G401 (cell line): ENCODE measurements around the gene MAD2L1. TPM values are rescaled to one million over a fixed set of nuclear protein-coding genes. Genes with fewer than 3 reads are reported as not detected.
"Not testable (repeated sequence)": the region's sequence is repeated elsewhere in the genome, so short reads cannot be mapped to it uniquely, and the experiment has no call there.

Experiments
- DNase-seq: peaks from one replicate; pipeline ENCODE4 v3.0.0-alpha.2; 2015; ENCODE audit warnings: low spot score
- in situ Hi-C: cut with HindIII; loops from 2 replicates; pipeline ENCODE4 v1.10.0; 2016; ENCODE audit warnings: low sequenced_read_pairs, mixed read lengths
- total RNA-seq: library from RNA; depleted of rRNA; stranded (reverse); fragments of >200 nt; shearing (Covaris generic); gene quantifications from 2 replicates; pipeline ENCODE4 v1.2.3, GENCODE V29; 2014

The MAD2L1 gene
- total RNA-seq, 1 experiment from 2014 or later, result 103 TPM

DNA sequence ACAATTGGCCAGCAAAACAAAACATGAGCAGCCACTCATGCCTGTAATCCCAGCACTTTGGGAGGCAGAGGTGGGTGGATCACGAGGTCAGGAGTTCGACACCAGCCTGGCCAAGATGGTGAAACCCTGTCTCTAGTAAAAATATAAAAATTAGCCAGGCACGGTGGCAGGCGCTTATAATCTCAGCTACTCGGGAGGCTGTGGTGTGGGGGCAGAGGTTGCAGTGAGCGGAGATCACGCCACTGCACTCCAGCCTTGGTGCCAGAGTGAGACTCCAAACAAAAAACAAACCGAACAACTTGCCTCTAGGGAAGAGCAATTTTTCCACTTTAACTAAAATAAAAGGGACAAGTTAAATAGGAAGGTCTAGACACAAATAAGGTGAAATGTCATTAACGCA is 2.9 kb downstream of the MAD2L1 start:
- in situ Hi-C loops, DNase-seq: not testable (repeated sequence)

DNA sequence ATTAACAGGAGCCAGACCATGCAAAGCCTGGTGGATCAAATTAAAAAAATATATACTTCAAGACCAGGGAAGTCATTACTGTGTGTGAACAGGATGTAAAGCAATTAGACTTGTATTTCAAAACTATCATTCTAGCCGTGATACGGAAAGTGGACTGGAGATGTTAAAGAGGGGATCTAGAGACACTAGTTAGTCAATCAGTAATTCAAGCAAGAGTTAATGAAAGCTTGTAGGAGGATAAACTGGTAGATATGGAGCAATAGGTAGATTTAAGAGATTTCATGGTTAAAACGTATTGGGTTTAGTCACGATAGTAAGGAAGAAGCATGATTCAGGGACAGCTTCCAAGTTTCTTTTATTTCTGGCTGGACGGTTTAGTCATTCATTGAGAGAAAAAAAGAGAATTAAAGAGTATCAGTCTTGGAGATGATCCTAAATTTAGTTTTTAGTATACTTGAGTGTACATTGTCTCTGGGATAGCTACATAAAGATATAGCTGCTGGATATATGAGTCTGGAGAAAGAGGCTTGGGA is 3.9 kb downstream of the MAD2L1 start:
- no peak for DNase-seq
- in situ Hi-C loops, result no loop called here

DNA sequence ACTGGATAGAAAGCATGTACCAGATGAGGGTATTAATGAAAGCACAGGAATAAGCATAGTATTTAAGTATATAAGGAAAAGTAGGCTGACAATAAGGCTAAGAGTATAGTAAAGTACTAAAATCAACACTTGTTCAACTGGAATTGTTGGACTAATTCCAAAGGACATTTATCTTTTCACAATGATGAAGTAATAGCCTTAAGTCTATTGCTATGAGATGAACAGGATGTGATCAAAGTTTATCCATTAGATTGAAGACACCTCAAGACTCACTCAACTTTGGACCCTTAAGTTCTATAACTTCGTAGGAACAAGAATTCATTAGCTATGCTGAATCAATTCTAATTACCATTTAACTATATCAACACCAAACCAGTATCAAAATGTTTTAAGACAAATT is 7.6 kb downstream of the MAD2L1 start:
- DNase-seq, result no peak

DNA sequence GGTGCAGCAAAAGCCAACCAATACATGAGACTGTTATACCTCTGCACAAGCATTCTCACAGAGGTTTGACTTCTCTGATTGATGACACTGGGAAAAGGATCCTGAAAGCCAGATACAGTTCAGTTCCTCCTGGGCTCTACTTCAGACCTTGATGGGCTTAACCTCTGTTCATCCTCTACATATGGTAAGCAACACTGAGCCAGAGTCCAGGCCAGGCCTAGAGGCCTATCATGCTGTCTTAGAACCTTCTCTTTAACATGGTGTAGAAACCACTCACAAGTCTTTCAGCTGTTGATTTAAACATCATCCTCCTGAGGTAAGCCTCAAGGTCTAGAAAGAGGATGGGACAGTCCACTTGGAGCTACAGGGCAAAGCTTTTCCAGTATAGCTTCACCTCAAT is 9.2 kb downstream of the MAD2L1 start:
- DNase-seq, result no peak
- in situ Hi-C loops, result no loop called here

More for the DNA sequence above, 7.6 kb downstream of the MAD2L1 start:
- in situ Hi-C loops, result no loop called here

DNA sequence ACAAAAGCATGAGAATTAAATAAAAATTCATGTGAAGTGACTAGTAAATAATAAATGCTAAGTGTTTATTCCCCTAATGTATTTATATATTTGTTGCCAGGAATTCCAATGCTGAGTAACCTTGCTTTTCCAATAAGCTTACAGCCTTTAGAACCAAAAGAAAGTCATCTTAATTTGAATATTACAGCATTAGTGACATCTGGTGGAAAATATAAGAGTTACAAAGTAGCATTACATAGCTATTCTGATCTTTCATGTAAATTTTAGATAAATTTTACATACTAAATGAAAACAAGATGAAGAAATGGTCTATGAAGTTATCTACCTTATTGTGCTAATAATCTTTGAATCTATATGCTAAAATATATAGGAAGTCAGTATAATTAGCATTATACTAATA is 10.4 kb downstream of the MAD2L1 start:
- no peak for DNase-seq
- in situ Hi-C loops, result no loop called here

DNA sequence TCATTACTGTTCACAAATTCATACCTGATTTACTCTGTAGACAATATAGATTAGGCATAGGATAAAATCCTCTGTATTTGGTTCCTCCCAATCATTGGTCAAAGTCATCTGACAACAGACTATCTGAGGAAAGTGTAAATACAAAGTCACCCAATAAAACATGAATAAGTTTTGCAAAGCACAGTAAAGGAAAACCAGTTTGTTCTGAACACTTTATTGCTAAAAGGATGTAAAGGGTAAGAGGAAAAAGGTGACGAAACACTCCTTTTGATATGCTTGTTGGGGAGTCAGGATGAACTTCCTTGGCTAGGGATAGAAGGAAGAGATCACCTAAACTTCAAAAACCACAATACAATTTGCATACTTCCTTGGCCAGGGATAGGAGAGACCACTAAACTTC is 10.9 kb downstream of the MAD2L1 start:
- in situ Hi-C loops, result no loop called here
- DNase-seq, result no peak

DNA sequence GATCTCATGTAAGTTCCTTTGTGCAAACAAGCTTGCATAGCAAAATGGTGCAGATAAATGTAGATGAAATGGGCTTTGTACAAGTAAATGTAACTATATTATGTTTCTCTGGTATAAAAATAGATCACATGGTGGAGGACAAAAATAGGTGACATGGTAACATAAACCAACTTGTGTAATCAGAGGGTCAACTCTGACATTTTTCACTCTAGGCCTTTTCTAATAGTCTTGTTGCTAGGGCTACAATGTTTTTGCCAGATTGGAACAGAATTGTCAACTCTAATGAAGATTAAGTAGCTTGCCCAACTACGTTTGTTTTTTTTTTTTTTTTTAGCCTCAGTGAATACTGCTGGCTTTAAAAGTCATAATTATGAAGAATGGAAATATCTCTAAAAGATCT is 11.5 kb downstream of the MAD2L1 start:
- in situ Hi-C loops, result no loop called here
- no peak for DNase-seq

DNA sequence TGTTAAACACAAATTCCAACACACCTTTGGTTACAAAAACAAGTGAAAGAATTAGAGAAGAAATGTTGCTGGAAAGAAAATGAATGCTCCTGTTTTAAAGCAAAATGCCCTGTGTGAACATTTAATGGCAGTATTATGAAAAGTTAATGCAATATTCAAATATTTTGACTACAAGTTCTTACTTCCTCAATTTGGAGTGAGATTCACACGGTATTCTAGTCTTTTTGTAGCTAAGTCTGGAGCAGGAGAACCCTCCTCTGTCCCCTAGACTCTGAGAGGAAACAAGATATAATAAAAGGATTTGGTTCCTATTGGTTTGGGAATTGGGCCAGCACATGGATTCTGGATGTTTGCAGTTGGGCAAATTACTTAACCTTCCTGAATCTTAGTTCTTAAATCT is 12.7 kb downstream of the MAD2L1 start:
- DNase-seq, result no peak
- in situ Hi-C loops, result no loop called here

DNA sequence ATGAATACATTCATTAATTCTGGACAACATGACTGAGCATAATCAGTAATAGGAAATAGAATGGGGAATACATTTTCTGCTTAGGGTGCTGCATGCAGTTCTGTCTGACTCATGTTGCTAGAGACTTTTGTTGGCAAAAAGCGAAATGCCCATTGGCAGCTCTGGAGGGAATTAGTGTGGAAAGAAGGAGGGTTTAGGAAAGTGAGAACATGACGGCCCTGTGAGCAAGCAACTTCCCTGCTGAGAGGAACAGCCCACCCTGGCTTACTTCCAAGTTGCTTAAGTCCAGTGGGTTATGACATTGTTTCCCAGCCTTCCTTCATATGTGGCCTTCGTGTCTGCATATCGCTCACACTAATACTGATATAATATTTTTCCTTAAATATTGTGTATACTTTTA is 13.8 kb downstream of the MAD2L1 start:
- no peak for DNase-seq

DNA sequence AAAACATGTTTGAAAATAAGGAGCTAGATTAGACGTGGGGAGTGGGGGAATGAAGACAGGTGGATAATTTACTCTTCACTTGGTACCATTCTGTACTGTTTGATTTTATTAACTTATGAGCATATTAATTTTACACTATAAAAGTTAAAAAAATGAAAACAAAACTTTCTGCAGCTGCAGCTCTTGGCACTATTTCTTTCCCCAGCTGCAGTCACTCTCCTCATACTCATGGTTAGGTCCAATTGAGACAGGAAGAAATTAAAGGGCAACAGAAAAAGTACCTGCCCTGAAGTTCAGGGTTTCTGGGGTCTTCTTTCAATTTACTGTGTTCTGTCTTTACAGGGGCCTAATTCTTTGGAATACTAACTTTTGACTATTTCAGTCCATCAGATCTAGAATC is 15.4 kb downstream of the MAD2L1 start:
- in situ Hi-C loops, result no loop called here
- DNase-seq, result no peak

More for the DNA sequence above, 13.8 kb downstream of the MAD2L1 start:
- in situ Hi-C loops, result no loop called here

DNA sequence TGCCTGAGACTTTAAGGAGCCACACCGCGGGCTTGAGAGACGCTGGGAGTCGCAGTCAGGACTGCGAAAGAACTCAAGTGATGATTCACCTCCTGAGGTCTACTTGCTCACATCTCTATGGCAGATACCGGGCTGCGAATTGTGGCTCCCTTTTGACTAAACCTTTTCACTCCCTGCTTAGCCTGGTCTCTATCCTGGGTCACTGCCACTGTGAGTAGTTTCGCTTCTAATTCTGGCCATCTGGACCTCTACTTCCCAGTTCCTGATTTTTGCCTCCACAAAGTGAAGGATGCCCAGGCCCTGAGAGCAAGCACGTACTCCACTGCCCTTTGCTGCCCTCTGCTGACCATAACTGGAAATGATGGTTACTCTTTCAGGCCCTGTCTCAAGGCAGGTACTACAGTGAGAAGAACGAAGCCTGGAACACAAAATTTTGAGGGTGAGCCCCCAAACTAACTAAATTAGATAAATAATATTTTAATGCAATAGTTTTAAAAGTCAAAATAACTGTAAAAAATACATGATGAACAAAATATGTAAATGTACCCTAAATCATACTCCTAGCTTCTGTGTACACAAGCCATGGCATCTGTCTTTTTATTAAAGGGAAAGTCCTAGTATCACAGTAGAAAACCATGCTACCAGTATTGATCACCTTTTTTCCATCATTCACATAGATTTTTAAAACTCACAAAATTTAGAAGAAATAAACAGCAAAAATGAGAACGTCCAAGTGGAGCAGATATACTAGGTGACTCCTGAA is 16.7 kb downstream of the MAD2L1 start:
- in situ Hi-C loops, result no loop called here
- peak; percentile 84 for DNase-seq

DNA sequence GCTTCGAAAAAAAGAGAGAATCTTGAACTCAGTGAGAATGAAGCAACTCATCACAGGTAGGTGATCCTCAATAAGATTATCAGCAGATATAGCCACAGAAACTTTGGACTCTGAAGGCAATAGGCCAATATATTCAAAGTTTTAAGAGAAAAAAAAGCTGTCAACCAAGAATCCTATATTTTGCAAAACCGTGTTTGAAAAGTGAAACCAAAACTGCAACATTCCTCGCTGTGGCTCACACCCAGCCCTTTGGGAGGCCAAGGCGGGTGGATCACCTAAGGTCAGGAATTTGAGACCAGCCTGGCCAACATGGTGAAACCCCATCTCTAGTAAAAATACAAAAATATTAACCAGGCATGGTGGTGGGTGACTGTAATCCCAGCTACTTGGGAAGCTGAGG is 22.8 kb downstream of the MAD2L1 start:
- DNase-seq, result no peak
- in situ Hi-C loops, result no loop called here

DNA sequence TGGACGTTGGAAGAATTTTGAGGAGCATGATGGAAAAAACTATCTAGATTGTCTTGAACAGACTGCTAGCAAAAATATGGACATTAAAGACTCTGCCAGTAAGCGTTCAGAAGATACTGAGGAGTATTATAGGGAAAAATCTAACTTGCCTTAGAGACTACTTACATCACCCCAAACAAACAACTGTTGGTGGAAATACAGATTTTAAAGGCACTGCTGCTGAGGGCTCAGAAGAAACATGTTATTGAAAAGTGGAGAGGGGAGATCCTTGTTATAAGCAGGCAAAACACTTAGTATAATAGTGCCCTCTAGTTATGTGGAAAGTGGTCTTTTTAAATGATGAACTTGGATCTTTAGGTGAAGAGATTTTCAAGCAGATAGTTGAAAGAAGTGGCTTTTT is 29.2 kb downstream of the MAD2L1 start:
- no peak for DNase-seq
- in situ Hi-C loops, result no loop called here

DNA sequence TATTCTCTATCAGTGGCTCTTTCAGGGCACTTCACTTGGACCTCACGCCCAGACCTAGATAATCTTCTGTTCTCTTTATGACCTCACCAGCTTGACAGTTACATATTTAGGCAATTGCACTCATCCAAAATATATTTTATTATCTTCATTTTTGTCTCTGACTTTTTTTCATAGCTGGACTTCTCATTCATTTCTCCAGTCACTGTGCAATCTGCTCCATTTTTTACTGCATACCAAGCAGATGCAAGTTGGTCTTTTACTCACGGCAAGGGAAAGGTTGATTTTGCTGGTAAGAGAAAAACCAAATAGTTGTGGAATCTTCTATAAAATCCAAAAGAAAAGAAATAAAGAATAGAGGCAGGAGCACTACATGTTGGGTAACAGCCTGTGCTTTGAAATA is 31.7 kb downstream of the MAD2L1 start:
- no peak for DNase-seq
- in situ Hi-C loops, result no loop called here

DNA sequence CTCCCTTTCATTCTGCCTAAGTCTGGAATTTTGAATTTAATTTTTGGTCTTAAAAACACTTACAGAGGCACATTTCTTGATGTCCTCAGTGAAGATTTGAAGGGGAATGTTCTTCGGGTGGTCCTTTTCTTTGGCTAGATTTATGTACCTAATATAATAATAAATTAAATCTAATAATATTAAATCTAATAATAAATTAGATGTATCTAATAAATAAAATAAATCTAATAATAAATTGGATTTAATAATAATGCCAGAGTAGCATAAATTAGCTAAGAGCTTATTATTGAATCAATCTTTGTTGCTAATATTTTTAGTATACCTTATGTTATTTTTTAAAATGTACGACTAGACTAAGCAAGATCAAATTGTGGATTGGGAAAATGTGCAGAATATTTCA is 39.8 kb downstream of the MAD2L1 start:
- no peak for DNase-seq
- in situ Hi-C loops, result no loop called here

DNA sequence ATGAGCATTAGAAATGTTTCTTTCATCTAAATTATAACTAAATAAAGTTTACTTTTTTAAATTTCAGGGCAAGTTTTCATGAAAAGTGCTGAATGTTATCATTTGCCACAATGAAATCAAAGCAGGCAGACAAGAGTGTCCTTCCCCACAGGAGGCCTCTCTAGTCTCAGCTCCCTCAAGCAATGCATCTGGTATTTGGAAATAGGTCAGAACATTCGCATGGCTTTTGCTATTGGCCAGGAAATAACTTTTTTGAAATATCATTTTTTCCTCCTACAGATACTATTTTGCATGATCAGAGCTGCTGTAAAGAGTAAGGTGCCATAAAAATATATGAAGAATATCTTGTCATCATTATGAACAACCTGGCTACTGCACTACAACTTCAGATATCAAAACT is 41.1 kb downstream of the MAD2L1 start:
- in situ Hi-C loops, result no loop called here
- peak; percentile 8 for DNase-seq

DNA sequence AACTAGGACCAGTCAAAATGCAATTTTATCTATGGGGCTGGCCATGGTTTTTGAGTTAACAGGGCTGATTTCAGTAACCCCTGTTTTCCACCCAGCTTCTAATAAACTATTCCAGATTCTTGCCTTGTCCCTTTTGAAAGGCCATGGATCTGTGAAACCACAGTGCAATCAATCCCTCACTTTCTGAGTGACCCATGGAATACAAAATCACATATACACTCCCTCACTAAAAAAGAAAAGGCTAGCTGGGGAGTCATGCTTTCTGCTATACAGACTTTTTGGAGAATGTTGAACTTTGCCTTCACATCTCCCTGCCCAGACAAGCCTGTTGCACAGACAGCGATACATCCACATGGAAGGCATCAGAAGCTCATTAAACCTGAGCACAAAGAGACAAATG is 47.9 kb downstream of the MAD2L1 start:
- in situ Hi-C loops, result no loop called here
- no peak for DNase-seq

DNA sequence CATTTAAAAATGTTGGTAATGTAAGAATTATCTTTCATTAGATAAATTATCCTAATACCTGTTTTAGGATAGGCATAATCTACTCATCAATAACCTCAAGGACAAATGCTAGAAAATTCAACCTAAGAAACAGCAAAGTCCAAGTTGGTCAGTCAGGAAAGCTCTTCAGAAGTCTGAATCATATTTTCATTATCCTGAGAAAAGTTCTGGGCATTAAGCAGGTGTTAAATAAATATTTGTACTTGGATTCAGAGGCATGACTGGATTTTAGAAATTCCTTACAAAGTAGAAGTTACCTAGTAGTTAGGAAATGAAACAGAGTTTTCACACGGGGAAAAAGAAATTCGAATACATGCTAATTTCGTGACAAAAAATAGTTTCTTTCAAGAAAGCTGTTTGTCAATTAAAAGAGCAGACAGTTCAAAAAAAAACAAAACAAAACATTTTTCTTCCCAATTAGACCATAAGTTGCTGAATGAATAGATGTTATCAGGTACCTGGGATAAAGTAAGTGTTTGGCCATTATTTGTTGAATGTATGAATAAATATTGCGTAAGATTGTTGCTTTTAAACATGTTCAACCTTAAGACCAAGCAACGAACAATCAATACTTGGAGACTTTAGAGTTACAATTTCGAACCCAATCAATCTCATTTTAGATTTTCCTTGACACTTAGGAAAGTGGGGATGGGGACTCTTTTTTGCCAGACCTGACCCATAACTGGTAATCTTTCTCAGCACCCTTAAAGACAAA is 48.5 kb downstream of the MAD2L1 start:
- no peak for DNase-seq
- in situ Hi-C loops, result no loop called here

DNA sequence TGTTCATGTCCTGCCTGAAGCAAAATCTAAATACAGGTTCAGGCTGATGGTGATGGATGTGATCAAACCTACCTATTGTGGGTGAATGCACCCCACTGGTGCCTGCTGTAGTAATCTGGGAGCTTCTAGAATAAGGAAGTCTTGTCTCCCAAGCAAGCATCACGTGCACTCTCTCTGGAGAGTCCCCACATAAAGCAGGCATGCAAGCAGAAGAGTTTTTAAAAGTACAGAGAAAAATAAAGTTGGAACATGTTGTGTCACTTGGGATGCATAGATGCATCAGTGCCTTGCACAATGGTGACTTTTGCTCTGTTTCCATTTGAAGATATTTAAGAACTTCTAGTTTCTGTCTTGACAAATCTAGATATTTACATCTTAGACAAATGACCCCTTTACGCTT is 54.9 kb downstream of the MAD2L1 start:
- DNase-seq, result no peak

DNA sequence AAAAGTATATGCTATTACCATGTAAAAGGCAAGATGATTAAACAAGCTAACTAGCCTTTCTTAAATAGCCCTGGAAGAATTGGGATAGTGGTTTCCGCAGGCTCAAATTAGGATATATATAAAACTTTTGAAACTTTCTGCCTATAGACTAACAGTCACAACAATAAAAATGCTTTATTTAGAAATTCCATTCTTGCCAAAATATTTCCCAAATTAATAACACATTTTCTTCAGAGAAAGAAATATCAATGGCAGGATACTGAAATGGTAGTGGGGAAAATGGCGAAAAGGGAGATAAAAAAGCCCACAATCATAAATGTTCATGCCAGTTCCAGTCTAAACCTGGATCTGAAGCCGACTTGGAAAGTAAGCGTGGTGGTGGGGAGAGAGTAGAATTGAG is 56.0 kb downstream of the MAD2L1 start:
- no peak for DNase-seq
- in situ Hi-C loops, result no loop called here

More for the DNA sequence above, 54.9 kb downstream of the MAD2L1 start:
- in situ Hi-C loops, result no loop called here

DNA sequence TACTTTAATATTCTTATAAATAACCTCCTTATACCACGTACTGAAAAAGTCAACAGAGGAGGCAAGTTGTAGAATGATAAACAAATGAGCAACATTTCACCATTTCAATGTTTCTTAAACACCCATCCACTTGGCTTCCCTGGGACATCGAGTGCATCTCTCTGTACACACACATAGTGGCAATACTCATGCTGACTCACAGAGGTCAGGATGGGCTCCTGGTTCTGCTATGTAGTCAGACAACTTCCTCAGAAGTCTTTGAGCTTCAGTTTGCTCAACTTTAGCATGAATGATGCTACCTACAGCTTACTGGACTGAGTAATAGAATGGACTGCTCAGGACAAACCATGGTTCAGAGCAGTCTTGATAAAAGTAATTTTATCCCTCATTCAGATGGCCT is 56.9 kb downstream of the MAD2L1 start:
- DNase-seq, result no peak
- in situ Hi-C loops, result no loop called here
